ENCODE results near the gene JPH4.

JPH4 gene

DNA sequence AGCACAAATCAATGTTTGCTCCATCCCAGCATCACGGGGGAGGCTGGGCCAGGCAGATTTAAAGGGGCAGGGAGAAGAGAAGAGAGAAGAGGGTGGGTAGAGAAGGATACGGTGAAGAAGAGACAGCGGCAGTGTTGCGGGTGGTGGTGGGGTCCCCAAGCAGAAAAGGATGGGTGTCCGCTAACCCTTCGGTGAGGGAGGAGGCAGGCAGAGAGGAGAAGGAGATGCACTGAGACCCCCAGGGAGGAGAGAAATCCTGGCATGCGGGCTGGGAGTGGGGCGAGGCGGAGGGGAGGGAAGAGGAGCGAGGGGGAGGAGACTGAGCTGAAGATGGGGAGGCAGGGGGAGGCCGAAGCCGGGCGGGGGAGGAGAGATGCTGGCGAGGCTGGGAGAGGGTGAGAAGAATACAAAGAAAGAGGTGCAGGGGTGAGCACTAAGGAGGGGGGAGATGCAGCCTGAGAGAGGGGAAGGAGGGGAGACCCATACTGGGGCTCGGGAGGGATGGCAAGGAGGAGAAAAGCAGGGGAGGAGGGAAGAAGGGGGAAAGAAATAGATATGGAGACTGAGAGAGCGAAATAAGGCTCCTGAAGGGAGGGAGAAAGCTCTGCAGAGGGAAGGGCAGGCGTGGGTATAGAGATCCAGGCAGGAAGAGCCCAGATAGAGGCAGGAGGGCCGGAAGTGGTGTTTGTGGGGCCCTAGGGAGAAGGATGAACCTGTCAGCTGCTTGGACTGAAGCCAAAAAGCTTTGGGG, at the start of gene JPH4:
TSS of gene JPH4 (minus strand) at position 231 of the 751 bp plus-strand sequence. CDS start 1,337 bp downstream, outside the sequence.
- no peak within 1 kb of the TSS for H3K4me2 ChIP-seq (ENCODE audit: low read length)
- no peaks in the 10 kb centered on the region; the same call in 1 of the 2 replicates for H3K27me3 ChIP-seq (ENCODE audit: insufficient read depth, low read length)
- no peaks in the 10 kb centered on the region for H3K9me3 ChIP-seq (ENCODE audit: low read length)
- H3K4me3 ChIP-seq (ENCODE audit: low read depth, low read length, poor library complexity, severe bottlenecking), result no peak within 1 kb of the TSS
- no peak within 1 kb of the TSS for H3K27ac ChIP-seq (ENCODE audit: low read depth, low read length, poor library complexity, severe bottlenecking)
- no peaks in the 10 kb centered on the region for H3K36me3 ChIP-seq (ENCODE audit: insufficient read depth, low read length)
- no peak within 1 kb of the TSS for H3K9ac ChIP-seq (ENCODE audit: low read length)
- no peaks in the 10 kb centered on the region for H3K4me1 ChIP-seq (ENCODE audit: insufficient read depth, low read length, severe bottlenecking)
- no peak for TF ChIP-seq EZH2 (IDR thresholded peaks at IDR 0.05; ENCODE audit: borderline replicate concordance, low read length)
- TF ChIP-seq, protein P1, sequence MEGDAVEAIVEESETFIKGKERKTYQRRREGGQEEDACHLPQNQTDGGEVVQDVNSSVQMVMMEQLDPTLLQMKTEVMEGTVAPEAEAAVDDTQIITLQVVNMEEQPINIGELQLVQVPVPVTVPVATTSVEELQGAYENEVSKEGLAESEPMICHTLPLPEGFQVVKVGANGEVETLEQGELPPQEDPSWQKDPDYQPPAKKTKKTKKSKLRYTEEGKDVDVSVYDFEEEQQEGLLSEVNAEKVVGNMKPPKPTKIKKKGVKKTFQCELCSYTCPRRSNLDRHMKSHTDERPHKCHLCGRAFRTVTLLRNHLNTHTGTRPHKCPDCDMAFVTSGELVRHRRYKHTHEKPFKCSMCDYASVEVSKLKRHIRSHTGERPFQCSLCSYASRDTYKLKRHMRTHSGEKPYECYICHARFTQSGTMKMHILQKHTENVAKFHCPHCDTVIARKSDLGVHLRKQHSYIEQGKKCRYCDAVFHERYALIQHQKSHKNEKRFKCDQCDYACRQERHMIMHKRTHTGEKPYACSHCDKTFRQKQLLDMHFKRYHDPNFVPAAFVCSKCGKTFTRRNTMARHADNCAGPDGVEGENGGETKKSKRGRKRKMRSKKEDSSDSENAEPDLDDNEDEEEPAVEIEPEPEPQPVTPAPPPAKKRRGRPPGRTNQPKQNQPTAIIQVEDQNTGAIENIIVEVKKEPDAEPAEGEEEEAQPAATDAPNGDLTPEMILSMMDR (IDR thresholded peaks at IDR 0.05; ENCODE audit: low read length), result no peak
- no peaks in the 10 kb centered on the region for H3K79me2 ChIP-seq (ENCODE audit: insufficient read depth, low read length)
- no peak within 1 kb of the TSS for H2AFZ ChIP-seq (ENCODE audit: low read length)
- H3F3A ChIP-seq (ENCODE audit: insufficient read depth, low read length), result no peaks in the 10 kb centered on the region
- H3K9me2 ChIP-seq (ENCODE audit: low read depth, low read length), result no peaks in the 10 kb centered on the region
- no peaks in the 10 kb centered on the region for H4K20me1 ChIP-seq (ENCODE audit: insufficient read depth, low read length)

DNA sequence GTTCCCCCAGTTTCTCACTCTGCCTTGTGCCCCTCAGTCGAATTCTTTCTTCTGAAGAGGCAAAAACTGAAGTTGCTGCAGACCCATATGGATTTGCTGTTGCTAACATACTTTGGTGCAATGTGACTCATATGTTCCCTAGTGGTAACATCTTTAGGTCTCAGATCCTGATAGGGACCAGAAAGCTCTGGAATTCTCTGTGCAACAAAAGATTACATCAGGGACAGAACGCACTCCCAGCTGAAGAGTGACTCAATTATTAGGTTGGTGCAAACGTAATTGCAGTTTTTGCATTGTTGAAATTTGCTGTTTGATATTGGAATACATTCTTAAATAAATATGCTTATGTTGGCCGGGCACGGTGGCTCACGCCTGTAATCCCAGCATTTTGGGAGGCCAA, 49.4 kb upstream of the JPH4 start:
- peaks cover 13% of the 10 kb centered on the region for H3K9me3 ChIP-seq (ENCODE audit: low read length)
- no peaks in the 10 kb centered on the region for H3F3A ChIP-seq (ENCODE audit: insufficient read depth, low read length)
- H3K4me1 ChIP-seq (ENCODE audit: insufficient read depth, low read length, severe bottlenecking), result no peaks in the 10 kb centered on the region
- no peak overlapping the region for H2AFZ ChIP-seq (ENCODE audit: low read length)
- no peaks in the 10 kb centered on the region for H3K79me2 ChIP-seq (ENCODE audit: insufficient read depth, low read length)
- H3K9ac ChIP-seq (ENCODE audit: low read length), result no peak overlapping the region
- TF ChIP-seq EZH2 (IDR thresholded peaks at IDR 0.05; ENCODE audit: borderline replicate concordance, low read length), result no peak
- TF ChIP-seq, protein P1 (IDR thresholded peaks at IDR 0.05; ENCODE audit: low read length), result no peak
- no peaks in the 10 kb centered on the region for H3K27me3 ChIP-seq (ENCODE audit: insufficient read depth, low read length)
- no peaks in the 10 kb centered on the region for H4K20me1 ChIP-seq (ENCODE audit: insufficient read depth, low read length)
- H3K36me3 ChIP-seq (ENCODE audit: insufficient read depth, low read length), result no peaks in the 10 kb centered on the region
- no peak overlapping the region for H3K4me3 ChIP-seq (ENCODE audit: low read depth, low read length, poor library complexity, severe bottlenecking)
- no peak overlapping the region for H3K27ac ChIP-seq (ENCODE audit: low read depth, low read length, poor library complexity, severe bottlenecking)
- no peak overlapping the region for H3K4me2 ChIP-seq (ENCODE audit: low read length)
- H3K9me2 ChIP-seq (ENCODE audit: low read depth, low read length), result no peaks in the 10 kb centered on the region

DNA sequence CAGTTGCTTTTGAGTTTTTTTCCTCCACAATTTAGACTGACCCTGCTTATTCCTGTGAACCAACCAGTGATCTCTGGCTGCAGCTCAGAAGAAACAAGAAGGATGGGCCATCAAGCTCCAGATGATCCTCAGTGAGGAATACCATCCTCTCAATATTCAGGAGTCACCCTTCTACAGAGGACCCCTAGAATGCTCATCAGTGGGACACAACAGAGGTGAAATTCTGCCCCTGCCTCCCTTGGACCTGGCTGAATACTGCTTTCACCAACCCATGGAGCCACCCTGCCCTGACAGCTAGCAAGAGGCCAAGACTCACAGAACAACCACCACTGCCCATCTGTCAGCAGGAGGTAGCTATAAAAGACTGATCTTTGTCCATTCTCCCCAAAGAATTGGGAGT, 48.4 kb upstream of the JPH4 start:
- H3K4me1 ChIP-seq (ENCODE audit: insufficient read depth, low read length, severe bottlenecking), result no peaks in the 10 kb centered on the region

More for the DNA sequence above, 48.4 kb upstream of the JPH4 start:
- Histone ChIP-seq H3K9ac (ENCODE audit: low read length) (no peak overlapping the region), H3K36me3 (ENCODE audit: insufficient read depth, low read length) (no peaks in the 10 kb centered on the region), H3F3A (ENCODE audit: insufficient read depth, low read length) (no peaks in the 10 kb centered on the region), H4K20me1 (ENCODE audit: insufficient read depth, low read length) (no peaks in the 10 kb centered on the region), H3K4me2 (ENCODE audit: low read length) (no peak overlapping the region), H3K27ac (ENCODE audit: low read depth, low read length, poor library complexity, severe bottlenecking) (no peak overlapping the region), H2AFZ (ENCODE audit: low read length) (no peak overlapping the region), H3K9me2 (ENCODE audit: low read depth, low read length) (no peaks in the 10 kb centered on the region), H3K79me2 (ENCODE audit: insufficient read depth, low read length) (no peaks in the 10 kb centered on the region), H3K9me3 (ENCODE audit: low read length) (peaks cover 13% of the 10 kb centered on the region), H3K4me3 (ENCODE audit: low read depth, low read length, poor library complexity, severe bottlenecking) (no peak overlapping the region), H3K27me3 (ENCODE audit: insufficient read depth, low read length) (no peaks in the 10 kb centered on the region)
- TF ChIP-seq EZH2 (IDR thresholded peaks at IDR 0.05; ENCODE audit: borderline replicate concordance, low read length), result no peak
- TF ChIP-seq, protein P1 (IDR thresholded peaks at IDR 0.05; ENCODE audit: low read length), result no peak
